ENCODE measurements around the gene SIX5. TPM values are rescaled to one million over a fixed set of nuclear protein-coding genes. Genes with fewer than 3 reads are reported as not detected.

The SIX5 gene
- total RNA-seq, 1 experiment from 2014 or later: 23.6 TPM

GRCh38 chr19:45785781-45786532, 16.9 kb upstream of the SIX5 start:
- ChIA-PET CTCF (no interaction called here), POLR2A (ENCODE audit: low non-redundant PET) (no interaction called here)
- Histone ChIP-seq H3K27me3 (replicated peaks; ENCODE audit: insufficient read depth, low read depth, low read length, poor library complexity) (no peaks in the 10 kb centered on the region), H3K4me3 (ENCODE audit: low read depth, low read length, poor library complexity, severe bottlenecking) (no peak overlapping the region), H3K36me3 (ENCODE audit: insufficient read depth, low read length, poor library complexity, severe bottlenecking) (peaks cover 47% of the 10 kb centered on the region), H3K4me1 (ENCODE audit: insufficient read depth, low read length, poor library complexity, severe bottlenecking) (no peaks in the 10 kb centered on the region), H3K27ac (ENCODE audit: low read depth, low read length, poor library complexity, severe bottlenecking) (no peak overlapping the region), H3K9me3 (ENCODE audit: low read depth, low read length, poor library complexity, severe bottlenecking) (no peaks in the 10 kb centered on the region)
- intact Hi-C loops (cut with micrococcal nuclease; ENCODE audit: unreplicated experiment): no loop called here
- no peak for DNase-seq (ENCODE audit: low spot score)
- TF ChIP-seq CTCF (conservative IDR thresholded peaks at IDR 0.05; ENCODE audit: low read depth, low read length): no peak
- TF ChIP-seq EZH2 (IDR thresholded peaks at IDR 0.05; ENCODE audit: borderline replicate concordance, low read depth, low read length, poor library complexity, severe bottlenecking): no peak
- BruUV-seq (replicated peaks): no TSS peak

GRCh38 chr19:45785097-45785496, 16.0 kb upstream of the SIX5 start:
- no peaks in the 10 kb centered on the region for H3K4me1 ChIP-seq (ENCODE audit: insufficient read depth, low read length, poor library complexity, severe bottlenecking)
- intact Hi-C loops (cut with micrococcal nuclease; ENCODE audit: unreplicated experiment): no loop called here
- BruUV-seq (replicated peaks): no TSS peak
- H3K4me3 ChIP-seq (ENCODE audit: low read depth, low read length, poor library complexity, severe bottlenecking): no peak overlapping the region
- H3K27ac ChIP-seq (ENCODE audit: low read depth, low read length, poor library complexity, severe bottlenecking): no peak overlapping the region
- CTCF ChIA-PET: no interaction called here
- H3K36me3 ChIP-seq (ENCODE audit: insufficient read depth, low read length, poor library complexity, severe bottlenecking): peaks cover 41% of the 10 kb centered on the region
- no peaks in the 10 kb centered on the region for H3K27me3 ChIP-seq (replicated peaks; ENCODE audit: insufficient read depth, low read depth, low read length, poor library complexity)
- no peak for TF ChIP-seq CTCF (conservative IDR thresholded peaks at IDR 0.05; ENCODE audit: low read depth, low read length)
- TF ChIP-seq EZH2 (IDR thresholded peaks at IDR 0.05; ENCODE audit: borderline replicate concordance, low read depth, low read length, poor library complexity, severe bottlenecking): no peak
- DNase-seq (ENCODE audit: low spot score): no peak
- H3K9me3 ChIP-seq (ENCODE audit: low read depth, low read length, poor library complexity, severe bottlenecking): no peaks in the 10 kb centered on the region
- POLR2A ChIA-PET (ENCODE audit: low non-redundant PET): no interaction called here

GRCh38 chr19:45784096-45784495, 15.0 kb upstream of the SIX5 start:
- POLR2A ChIA-PET (ENCODE audit: low non-redundant PET): no interaction called here

More at GRCh38 chr19:45784096-45784495, 15.0 kb upstream of the SIX5 start:
- no peaks in the 10 kb centered on the region for H3K9me3 ChIP-seq (ENCODE audit: low read depth, low read length, poor library complexity, severe bottlenecking)
- BruUV-seq (replicated peaks): no TSS peak
- CTCF ChIA-PET: no interaction called here
- H3K36me3 ChIP-seq (ENCODE audit: insufficient read depth, low read length, poor library complexity, severe bottlenecking): peaks cover 34% of the 10 kb centered on the region
- no peaks in the 10 kb centered on the region for H3K27me3 ChIP-seq (replicated peaks; ENCODE audit: insufficient read depth, low read depth, low read length, poor library complexity)
- H3K4me1 ChIP-seq (ENCODE audit: insufficient read depth, low read length, poor library complexity, severe bottlenecking): no peaks in the 10 kb centered on the region
- TF ChIP-seq CTCF (conservative IDR thresholded peaks at IDR 0.05; ENCODE audit: low read depth, low read length): no peak
- no peak for TF ChIP-seq EZH2 (IDR thresholded peaks at IDR 0.05; ENCODE audit: borderline replicate concordance, low read depth, low read length, poor library complexity, severe bottlenecking)
- no peak overlapping the region for H3K4me3 ChIP-seq (ENCODE audit: low read depth, low read length, poor library complexity, severe bottlenecking)
- no peak for DNase-seq (ENCODE audit: low spot score)
- H3K27ac ChIP-seq (ENCODE audit: low read depth, low read length, poor library complexity, severe bottlenecking): no peak overlapping the region
- intact Hi-C loops (cut with micrococcal nuclease; ENCODE audit: unreplicated experiment): no loop called here

Measured in A673 (cell line).